Right lobe of liver (tissue), 6 donors: ENCODE measurements around the gene PRR16. TPM values are rescaled to one million over a fixed set of nuclear protein-coding genes. Genes with fewer than 3 reads are reported as not detected.

Source experiments
- ATAC-seq, 4 donors: fragments of 200-7000 bp; cut with Tn5 transposase; one replicate each; pipeline ENCODE4 v1.9.1; 2020; ENCODE audit warnings: mild to moderate bottlenecking in 4 of 4, moderate library complexity in 4 of 4
- DNase-seq, 3 donors: peaks; one replicate each; pipeline ENCODE4 v3.0.0-alpha.2; 2020
- H3K27ac ChIP-seq, 3 donors: fragments of 200-600 bp; one replicate each; pipeline ENCODE4 v1.8.0; 2022
- H3K27me3 ChIP-seq, 2 donors: fragments of 200-600 bp; one replicate each; pipeline ENCODE4 v1.8.0; 2022
- H3K36me3 ChIP-seq, 4 donors: fragments of 200-600 bp; sonication (generic) in 1 of 4; one replicate each; pipeline versions ENCODE4 v1.5.1 to v1.8.0; 2017 to 2022; ENCODE audit warnings: control low read depth in 1 of 4
- H3K4me1 ChIP-seq, 4 donors: fragments of 200-600 bp; sonication (generic) in 1 of 4; one replicate each; pipeline versions ENCODE4 v1.5.1 to v1.8.0; 2017 to 2022; ENCODE audit warnings: control low read depth in 1 of 4
- H3K4me3 ChIP-seq, 3 donors: fragments of 200-600 bp; one replicate each; pipeline ENCODE4 v1.8.0; 2022
- H3K9me3 ChIP-seq, 4 donors: fragments of 200-600 bp; sonication (generic) in 1 of 4; one replicate each; pipeline versions ENCODE4 v1.5.1 to v1.8.0; 2017 to 2022; ENCODE audit warnings: control low read depth in 1 of 4
- CTCF ChIP-seq, 4 donors: fragments of 200-600 bp in 3 of 4; fragments of 450-650 bp in 1 of 4; IDR thresholded peaks; one replicate each; pipeline versions ENCODE4 v1.5.1 to v1.8.0; 2016 to 2022; ENCODE audit warnings: antibody characterized with exemption in 4 of 4, mild to moderate bottlenecking in 2 of 4
- POLR2A ChIP-seq: fragments of 450-650 bp; IDR thresholded peaks from one replicate; pipeline ENCODE4 v1.6.1; 2017; ENCODE audit warnings: antibody characterized with exemption, mild to moderate bottlenecking
- WGBS: methylation state at CpG from one replicate; pipeline ENCODE4 v1.1.6; 2018; ENCODE audit warnings: low coverage, low lambda C conversion rate; ENCODE audit not compliant: insufficient coverage; ENCODE audit errors: missing lambda C conversion rate; 5-methylcytosine and 5-hydroxymethylcytosine counted together
- intact Hi-C, 2 donors: fragments of 100-400 bp; cut with DNase I; formaldehyde crosslinking; loops; one replicate each; pipeline versions ENCODE4 v1.11.2 to v1.14.1; 2022
- total RNA-seq, 6 experiments: library from RNA; depleted of rRNA in 2 of 6; stranded (reverse); fragments of >200 nt in 2 of 6; fragmentation: NEBNext Ultra II Directional in 3 of 6; extraction: Animal tissue kit (Norgen Biotek cat#: 25700) in 3 of 6; gene quantifications; one replicate each; pipeline versions ENCODE4 v1.1.0 to v1.2.4, GENCODE V29; 2016 to 2023
- donor health status: DM: no; HTN: yes; CAD: no.
- donor health status: DM: no; HTN: no; CAD: no.
- donor health status: DM: no; HTN: no; CAD: no.
- donor health status: DM: no; HTN: yes; CAD: no.
- donor health status: DM: no; HTN: yes; CAD: no.

Gene PRR16
- total RNA-seq, 6 experiments from 2014 or later: 0.16 to 1.2 (median 0.39) TPM; not detected in 1

DNA sequence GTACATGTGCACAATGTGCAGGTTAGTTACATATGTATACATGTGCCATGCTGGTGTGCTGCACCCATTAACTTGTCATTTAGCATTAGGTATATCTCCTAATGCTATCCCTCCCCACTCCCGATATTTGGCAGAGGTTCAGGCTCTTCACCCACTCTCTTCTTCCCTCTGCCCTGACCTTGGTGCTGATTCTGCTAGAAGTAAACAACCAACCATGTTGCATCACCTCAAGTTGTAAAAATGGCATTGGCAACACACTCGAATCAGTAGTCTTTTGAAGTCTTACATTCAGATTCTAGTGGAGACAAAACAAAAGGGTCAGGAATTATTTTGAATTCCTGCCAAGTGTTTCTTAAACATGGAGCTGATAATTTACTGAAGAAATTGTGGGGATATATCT lies 40.0 kb downstream of the PRR16 start:
- no peak overlapping the region for H3K4me3 ChIP-seq
- DNase-seq: no peak
- H3K36me3 ChIP-seq: no peaks in the 10 kb centered on the region
- no peaks in the 10 kb centered on the region for H3K4me1 ChIP-seq
- ATAC-seq: no peak
- intact Hi-C loops: no loop called here
- no peaks in the 10 kb centered on the region for H3K9me3 ChIP-seq
- H3K27ac ChIP-seq: no peak overlapping the region
- no peaks in the 10 kb centered on the region for H3K27me3 ChIP-seq
- no peak for TF ChIP-seq CTCF (IDR thresholded peaks at IDR 0.05)
- no peak for TF ChIP-seq POLR2A
- 65% methylated on average over 2 of the region's 2 CpGs for WGBS

GRCh38 chr5:120507197-120507596 lies 43.1 kb downstream of the PRR16 start:
- H3K4me1 ChIP-seq: no peaks in the 10 kb centered on the region
- no peak for DNase-seq
- H3K9me3 ChIP-seq: no peaks in the 10 kb centered on the region
- H3K27ac ChIP-seq: no peak overlapping the region
- no peak for ATAC-seq
- intact Hi-C loops: no loop called here
- H3K36me3 ChIP-seq: no peaks in the 10 kb centered on the region
- H3K27me3 ChIP-seq: no peaks in the 10 kb centered on the region
- no peak overlapping the region for H3K4me3 ChIP-seq
- TF ChIP-seq POLR2A (no peak), CTCF (IDR thresholded peaks at IDR 0.05) (no peak)
- 24% methylated on average over 2 of the region's 2 CpGs for WGBS

DNA sequence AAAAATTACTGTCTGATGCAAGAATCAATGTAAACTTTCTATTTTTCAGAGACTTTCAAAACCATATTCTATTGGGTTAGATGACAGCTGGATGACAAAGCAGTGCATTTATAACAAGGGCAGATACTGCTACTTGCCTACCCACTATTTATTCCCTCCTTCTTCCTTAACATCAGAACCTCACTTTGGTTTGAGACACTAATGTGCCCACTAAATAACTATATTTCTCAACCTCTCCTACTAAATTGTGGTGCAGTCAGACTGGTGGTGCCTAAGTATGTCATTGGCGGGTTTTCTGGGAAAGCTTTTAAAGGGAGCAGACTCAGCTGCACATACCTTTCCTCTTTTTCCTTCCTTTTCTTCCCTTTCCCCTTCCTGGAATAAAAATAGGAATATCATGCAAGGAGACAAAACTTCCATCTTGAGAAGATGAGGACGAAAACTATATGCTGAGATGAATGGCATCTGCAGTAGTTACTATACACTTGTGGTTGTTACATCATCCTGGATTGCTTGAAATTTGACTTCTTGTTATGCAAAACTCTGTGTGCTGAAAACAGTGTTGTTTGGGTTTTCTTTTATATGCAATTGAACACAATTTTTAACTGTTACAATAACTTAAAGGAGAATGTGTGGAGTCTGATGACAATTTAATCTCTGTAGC lies 43.8 kb downstream of the PRR16 start:
- intact Hi-C loops: no loop called here
- no peaks in the 10 kb centered on the region for H3K9me3 ChIP-seq
- no peak overlapping the region for H3K4me3 ChIP-seq
- no peak for TF ChIP-seq CTCF (IDR thresholded peaks at IDR 0.05)
- no peak for TF ChIP-seq POLR2A
- H3K27ac ChIP-seq: no peak overlapping the region
- H3K4me1 ChIP-seq: no peaks in the 10 kb centered on the region
- H3K27me3 ChIP-seq: no peaks in the 10 kb centered on the region
- ATAC-seq (no peak), DNase-seq (no peak)
- 41% methylated on average over 2 of the region's 2 CpGs for WGBS
- no peaks in the 10 kb centered on the region for H3K36me3 ChIP-seq

GRCh38 chr5:120509053-120509452 lies 45.0 kb downstream of the PRR16 start:
- ATAC-seq (no peak), DNase-seq (no peak)
- H3K4me3 ChIP-seq: no peak overlapping the region
- no peaks in the 10 kb centered on the region for H3K27me3 ChIP-seq
- H3K27ac ChIP-seq: no peak overlapping the region
- intact Hi-C loops: no loop called here
- no peaks in the 10 kb centered on the region for H3K36me3 ChIP-seq
- no peak for TF ChIP-seq POLR2A
- no peak for TF ChIP-seq CTCF (IDR thresholded peaks at IDR 0.05)
- WGBS: 41% methylated on average over 2 of the region's 3 CpGs
- no peaks in the 10 kb centered on the region for H3K4me1 ChIP-seq
- H3K9me3 ChIP-seq: no peaks in the 10 kb centered on the region
